Measurements from ENCODE around the gene VWA5A.
"Not testable (repeated sequence)": the region's sequence is repeated elsewhere in the genome, so short reads cannot be mapped to it uniquely, and the experiment has no call there.

Gene VWA5A

DNA sequence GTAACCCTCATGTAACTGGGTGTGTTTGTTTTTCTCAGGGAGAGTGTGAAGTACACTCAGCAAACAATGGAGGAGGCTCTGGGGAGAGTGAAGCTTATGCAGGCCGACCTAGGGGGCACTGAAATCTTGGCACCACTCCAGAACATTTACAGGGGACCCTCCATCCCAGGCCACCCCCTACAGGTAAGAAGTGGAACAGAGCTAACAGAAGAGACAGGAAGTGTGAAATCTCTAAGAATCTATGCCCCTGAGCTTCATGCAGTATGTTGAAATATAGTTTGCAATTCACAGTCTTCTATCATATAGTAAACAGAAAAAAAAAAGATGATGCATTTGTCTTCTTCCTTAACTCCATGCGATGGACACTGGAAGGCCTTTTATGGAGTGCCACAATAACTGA is 8.4 kb downstream of the VWA5A start:
- no peak overlapping the region for H3K4ac ChIP-seq (ENCODE audit: low read depth, low read length)
- H3K9ac ChIP-seq (ENCODE audit: low read length): no peak overlapping the region
- H3K18ac ChIP-seq (ENCODE audit: low read length): no peak overlapping the region
- H4K91ac ChIP-seq (ENCODE audit: low read depth, low read length): no peak overlapping the region
- H2AFZ ChIP-seq (ENCODE audit: insufficient read depth, low read length, poor library complexity): no peak overlapping the region
- H3K79me2 ChIP-seq (ENCODE audit: control insufficient read depth, insufficient read depth, low read length, poor library complexity): no peaks in the 10 kb centered on the region
- no peak overlapping the region for H3K27ac ChIP-seq (ENCODE audit: low read depth, low read length)
- H3K9me3 ChIP-seq (ENCODE audit: insufficient read depth, low read depth, low read length): no peaks in the 10 kb centered on the region
- no peak overlapping the region for H2BK5ac ChIP-seq (ENCODE audit: low read depth, low read length, poor library complexity)
- no peaks in the 10 kb centered on the region for H3K4me1 ChIP-seq (ENCODE audit: control insufficient read depth in 1 of 2, insufficient read depth in 2 of 2, low read length in 2 of 2)
- no peak overlapping the region for H3K23ac ChIP-seq (ENCODE audit: low read length)
- H3K27me3 ChIP-seq (ENCODE audit: insufficient read depth, low read length): no peaks in the 10 kb centered on the region
- peaks cover 3 to 12% of the 10 kb centered on the region in 2 experiments for H3K36me3 ChIP-seq (ENCODE audit: control insufficient read depth in 1 of 2, insufficient read depth in 2 of 2, low read length in 2 of 2)
- H3K4me3 ChIP-seq (ENCODE audit: low read depth, low read length): no peak overlapping the region
- H2AK5ac ChIP-seq (ENCODE audit: low read length): no peak overlapping the region
- no CpG with 5 or more reads among the region's 2 CpGs for WGBS (ENCODE audit: extremely low coverage, insufficient coverage, insufficient read length)
- H3K4me2 ChIP-seq (ENCODE audit: low read length): no peak overlapping the region
- no peak overlapping the region for H2BK120ac ChIP-seq (ENCODE audit: insufficient read depth, low read length, poor library complexity)
- no peak overlapping the region for H4K12ac ChIP-seq (ENCODE audit: low read depth, low read length)
- H4K8ac ChIP-seq (ENCODE audit: low read depth, low read length): no peak overlapping the region
- no peak for DNase-seq
- no peak overlapping the region for H3K14ac ChIP-seq (ENCODE audit: low read length)
- H2BK12ac ChIP-seq (ENCODE audit: low read length): no peak overlapping the region
- no peaks in the 10 kb centered on the region for H3K79me1 ChIP-seq (ENCODE audit: low read length)

DNA sequence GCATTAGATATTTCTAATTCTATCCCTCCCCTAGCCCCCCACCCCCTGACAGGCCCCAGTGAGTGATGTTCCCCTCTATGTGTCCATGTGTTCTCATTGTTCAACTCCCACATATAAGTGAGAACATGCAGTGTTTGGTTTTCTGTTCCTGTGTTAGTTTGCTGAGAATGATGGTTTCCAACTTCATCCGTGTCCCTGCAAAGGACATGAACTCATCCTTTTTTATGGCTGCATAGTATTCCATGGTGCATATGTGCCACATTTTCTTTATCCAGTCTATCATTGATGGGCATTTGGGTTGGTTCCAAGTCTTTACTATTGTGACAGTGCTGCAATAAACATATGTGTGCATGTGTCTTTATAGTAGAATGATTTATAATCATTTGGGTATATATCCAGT is 11.9 kb downstream of the VWA5A start:
- not testable (repeated sequence) for H3K27ac ChIP-seq (ENCODE audit: low read depth, low read length); H3K4me2 ChIP-seq (ENCODE audit: low read length); H3K36me3 ChIP-seq (ENCODE audit: control insufficient read depth in 1 of 2, insufficient read depth in 2 of 2, low read length in 2 of 2); H2AK5ac ChIP-seq (ENCODE audit: low read length); H2AFZ ChIP-seq (ENCODE audit: insufficient read depth, low read length, poor library complexity); DNase-seq; H4K12ac ChIP-seq (ENCODE audit: low read depth, low read length); H3K18ac ChIP-seq (ENCODE audit: low read length); H3K27me3 ChIP-seq (ENCODE audit: insufficient read depth, low read length); H2BK12ac ChIP-seq (ENCODE audit: low read length); H3K4me1 ChIP-seq (ENCODE audit: control insufficient read depth in 1 of 2, insufficient read depth in 2 of 2, low read length in 2 of 2); H2BK120ac ChIP-seq (ENCODE audit: insufficient read depth, low read length, poor library complexity); H3K14ac ChIP-seq (ENCODE audit: low read length); H3K9ac ChIP-seq (ENCODE audit: low read length); H4K91ac ChIP-seq (ENCODE audit: low read depth, low read length); H3K4me3 ChIP-seq (ENCODE audit: low read depth, low read length); H3K9me3 ChIP-seq (ENCODE audit: insufficient read depth, low read depth, low read length); H3K79me2 ChIP-seq (ENCODE audit: control insufficient read depth, insufficient read depth, low read length, poor library complexity); H3K23ac ChIP-seq (ENCODE audit: low read length); H4K8ac ChIP-seq (ENCODE audit: low read depth, low read length); H3K79me1 ChIP-seq (ENCODE audit: low read length); H3K4ac ChIP-seq (ENCODE audit: low read depth, low read length); H2BK5ac ChIP-seq (ENCODE audit: low read depth, low read length, poor library complexity)
- WGBS (ENCODE audit: extremely low coverage, insufficient coverage, insufficient read length): no CpG with 5 or more reads among the region's 1 CpG

DNA sequence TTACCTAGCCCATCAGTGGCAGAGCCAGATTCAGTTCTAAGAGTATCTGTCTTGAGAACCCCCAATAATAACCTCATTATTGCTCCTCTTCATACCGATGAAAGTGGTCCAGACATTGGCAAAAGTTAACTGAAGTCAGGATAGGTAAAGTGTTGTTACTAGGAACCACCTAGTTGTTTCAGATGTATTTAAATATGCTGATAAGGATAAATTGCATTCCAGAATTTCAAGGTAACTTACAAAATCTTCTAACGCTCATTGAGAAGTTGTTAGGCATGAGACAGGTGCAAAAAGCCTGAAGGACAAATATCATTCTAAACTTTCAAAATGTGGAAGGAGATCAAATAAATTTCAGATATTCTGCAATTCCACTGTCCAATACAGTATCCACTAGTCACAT is 27.8 kb downstream of the VWA5A start:
- H4K91ac ChIP-seq (ENCODE audit: low read depth, low read length): no peak overlapping the region
- no peak overlapping the region for H3K9ac ChIP-seq (ENCODE audit: low read length)
- no peak overlapping the region for H3K14ac ChIP-seq (ENCODE audit: low read length)
- H3K18ac ChIP-seq (ENCODE audit: low read length): no peak overlapping the region
- no peak overlapping the region for H2BK5ac ChIP-seq (ENCODE audit: low read depth, low read length, poor library complexity)
- H3K36me3 ChIP-seq (ENCODE audit: control insufficient read depth in 1 of 2, insufficient read depth in 2 of 2, low read length in 2 of 2): no peaks in the 10 kb centered on the region
- no peaks in the 10 kb centered on the region for H3K79me2 ChIP-seq (ENCODE audit: control insufficient read depth, insufficient read depth, low read length, poor library complexity)
- no peak overlapping the region for H2AK5ac ChIP-seq (ENCODE audit: low read length)
- H3K4ac ChIP-seq (ENCODE audit: low read depth, low read length): no peak overlapping the region
- no peaks in the 10 kb centered on the region for H3K4me1 ChIP-seq (ENCODE audit: control insufficient read depth in 1 of 2, insufficient read depth in 2 of 2, low read length in 2 of 2)
- no peaks in the 10 kb centered on the region for H3K27me3 ChIP-seq (ENCODE audit: insufficient read depth, low read length)
- H3K79me1 ChIP-seq (ENCODE audit: low read length): no peaks in the 10 kb centered on the region
- H2BK120ac ChIP-seq (ENCODE audit: insufficient read depth, low read length, poor library complexity): no peak overlapping the region
- H4K8ac ChIP-seq (ENCODE audit: low read depth, low read length): no peak overlapping the region
- H2AFZ ChIP-seq (ENCODE audit: insufficient read depth, low read length, poor library complexity): no peak overlapping the region
- H3K4me3 ChIP-seq (ENCODE audit: low read depth, low read length): no peak overlapping the region
- no peak overlapping the region for H3K27ac ChIP-seq (ENCODE audit: low read depth, low read length)
- no peak overlapping the region for H3K4me2 ChIP-seq (ENCODE audit: low read length)
- no peak for DNase-seq
- H3K23ac ChIP-seq (ENCODE audit: low read length): no peak overlapping the region
- WGBS (ENCODE audit: extremely low coverage, insufficient coverage, insufficient read length): no CpG with 5 or more reads among the region's 2 CpGs
- no peaks in the 10 kb centered on the region for H3K9me3 ChIP-seq (ENCODE audit: insufficient read depth, low read depth, low read length)
- no peak overlapping the region for H2BK12ac ChIP-seq (ENCODE audit: low read length)
- H4K12ac ChIP-seq (ENCODE audit: low read depth, low read length): no peak overlapping the region

DNA sequence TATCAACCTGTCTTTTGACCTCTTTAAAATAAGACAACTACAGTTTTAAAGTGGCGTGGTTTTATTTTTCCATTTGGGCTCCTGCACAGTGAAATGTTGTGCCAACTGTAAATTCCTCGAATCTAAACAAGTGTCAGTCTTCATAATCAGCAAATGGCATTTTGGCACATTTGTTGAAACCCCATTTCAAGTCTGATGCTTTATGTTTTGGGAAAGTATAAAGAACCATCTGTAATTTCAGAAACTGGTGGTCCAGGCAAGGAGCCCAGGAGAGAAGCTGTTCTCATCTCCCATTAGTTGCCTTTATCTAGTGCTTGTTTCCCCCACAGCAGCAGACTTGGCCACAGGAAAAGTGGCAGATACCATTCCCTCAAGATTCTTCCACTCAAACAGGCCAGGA is 32.7 kb downstream of the VWA5A start:
- Histone ChIP-seq H3K4ac (ENCODE audit: low read depth, low read length) (no peak overlapping the region), H3K9me3 (ENCODE audit: insufficient read depth, low read depth, low read length) (no peaks in the 10 kb centered on the region), H3K79me1 (ENCODE audit: low read length) (no peaks in the 10 kb centered on the region), H4K12ac (ENCODE audit: low read depth, low read length) (no peak overlapping the region), H3K4me3 (ENCODE audit: low read depth, low read length) (no peak overlapping the region), H4K8ac (ENCODE audit: low read depth, low read length) (no peak overlapping the region), H3K18ac (ENCODE audit: low read length) (no peak overlapping the region), H2AFZ (ENCODE audit: insufficient read depth, low read length, poor library complexity) (no peak overlapping the region), H3K4me1 (ENCODE audit: control insufficient read depth in 1 of 2, insufficient read depth in 2 of 2, low read length in 2 of 2) (no peaks in the 10 kb centered on the region), H3K4me2 (ENCODE audit: low read length) (no peak overlapping the region), H3K36me3 (ENCODE audit: control insufficient read depth in 1 of 2, insufficient read depth in 2 of 2, low read length in 2 of 2) (no peaks in the 10 kb centered on the region), H3K27ac (ENCODE audit: low read depth, low read length) (no peak overlapping the region), H4K91ac (ENCODE audit: low read depth, low read length) (no peak overlapping the region), H3K27me3 (ENCODE audit: insufficient read depth, low read length) (no peaks in the 10 kb centered on the region), H2AK5ac (ENCODE audit: low read length) (no peak overlapping the region), H3K14ac (ENCODE audit: low read length) (no peak overlapping the region), H3K9ac (ENCODE audit: low read length) (no peak overlapping the region), H3K23ac (ENCODE audit: low read length) (no peak overlapping the region), H3K79me2 (ENCODE audit: control insufficient read depth, insufficient read depth, low read length, poor library complexity) (no peaks in the 10 kb centered on the region), H2BK12ac (ENCODE audit: low read length) (no peak overlapping the region), H2BK120ac (ENCODE audit: insufficient read depth, low read length, poor library complexity) (no peak overlapping the region), H2BK5ac (ENCODE audit: low read depth, low read length, poor library complexity) (no peak overlapping the region)
- WGBS (ENCODE audit: extremely low coverage, insufficient coverage, insufficient read length): no CpG with 5 or more reads among the region's 2 CpGs
- no peak for DNase-seq

Measured in trophoblast cell (in vitro differentiated cells and primary cell).